Neural cell (in vitro differentiated cells): ENCODE results near the gene C2CD3.

ENCODE experiments used
- EP300 ChIP-seq: fragments of 450-650 bp; conservative IDR thresholded peaks from 2 replicates; pipeline ENCODE4 v1.6.1; 2014; ENCODE audit warnings: antibody characterized with exemption, mild to moderate bottlenecking, moderate library complexity; ENCODE audit not compliant: poor library complexity, severe bottlenecking
- EZH2 ChIP-seq: fragments of 200-600, 300-800 bp; shearing (Covaris generic), sonication (generic); IDR thresholded peaks from 2 replicates; pipeline ENCODE4 v1.6.1; 2014; ENCODE audit warnings: antibody characterized with exemption, low read length, borderline replicate concordance, mild to moderate bottlenecking; ENCODE audit not compliant: insufficient read depth, poor library complexity, severe bottlenecking
- MXI1 ChIP-seq: fragments of 450-650 bp; conservative IDR thresholded peaks from 2 replicates; pipeline ENCODE4 v1.6.1; 2014; ENCODE audit warnings: antibody characterized with exemption, mild to moderate bottlenecking; ENCODE audit not compliant: poor library complexity, severe bottlenecking
- POLR2AphosphoS5 ChIP-seq: IDR thresholded peaks from 2 replicates; pipeline ENCODE4 v1.6.1; 2012
- RAD21 ChIP-seq: fragments of 450-650 bp; conservative IDR thresholded peaks from 2 replicates; pipeline ENCODE4 v1.6.1; 2014; ENCODE audit warnings: antibody characterized with exemption, mild to moderate bottlenecking, moderate library complexity
- TAF1 ChIP-seq: IDR thresholded peaks from 2 replicates; pipeline ENCODE4 v1.6.1; 2012; ENCODE audit warnings: low read depth
- TF ChIP-seq, protein P1 (sequence below): fragments of 450-650 bp; IDR thresholded peaks from 2 replicates; pipeline ENCODE4 v1.5.1; 2014; ENCODE audit warnings: antibody characterized with exemption, mild to moderate bottlenecking, moderate library complexity; ENCODE audit not compliant: poor library complexity, severe bottlenecking
- TF ChIP-seq, protein P2 (sequence below): IDR thresholded peaks from 2 replicates; pipeline ENCODE4 v1.6.1; 2012; ENCODE audit warnings: borderline replicate concordance

DNA sequence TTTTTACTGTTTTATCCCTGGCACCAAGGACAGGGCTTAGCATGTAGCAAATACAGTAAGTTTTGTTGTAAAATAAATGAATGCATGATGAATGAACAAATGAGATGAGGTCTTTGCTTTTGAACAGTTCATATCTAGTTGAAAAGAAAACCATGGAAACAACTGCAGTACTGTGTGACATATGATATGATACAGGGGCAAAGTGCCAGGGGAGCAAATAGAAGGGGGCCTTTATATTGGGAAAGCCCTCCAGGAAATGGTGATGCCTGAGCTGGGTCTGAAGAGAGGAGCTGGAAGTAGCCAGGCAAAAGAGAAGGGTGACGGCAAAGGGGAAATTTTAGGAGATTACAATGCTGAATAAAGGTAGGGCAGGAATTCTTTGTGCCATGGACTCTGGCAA lies 98.1 kb downstream of the C2CD3 start:
- no peak for TF ChIP-seq MXI1
- TF ChIP-seq, protein P1, sequence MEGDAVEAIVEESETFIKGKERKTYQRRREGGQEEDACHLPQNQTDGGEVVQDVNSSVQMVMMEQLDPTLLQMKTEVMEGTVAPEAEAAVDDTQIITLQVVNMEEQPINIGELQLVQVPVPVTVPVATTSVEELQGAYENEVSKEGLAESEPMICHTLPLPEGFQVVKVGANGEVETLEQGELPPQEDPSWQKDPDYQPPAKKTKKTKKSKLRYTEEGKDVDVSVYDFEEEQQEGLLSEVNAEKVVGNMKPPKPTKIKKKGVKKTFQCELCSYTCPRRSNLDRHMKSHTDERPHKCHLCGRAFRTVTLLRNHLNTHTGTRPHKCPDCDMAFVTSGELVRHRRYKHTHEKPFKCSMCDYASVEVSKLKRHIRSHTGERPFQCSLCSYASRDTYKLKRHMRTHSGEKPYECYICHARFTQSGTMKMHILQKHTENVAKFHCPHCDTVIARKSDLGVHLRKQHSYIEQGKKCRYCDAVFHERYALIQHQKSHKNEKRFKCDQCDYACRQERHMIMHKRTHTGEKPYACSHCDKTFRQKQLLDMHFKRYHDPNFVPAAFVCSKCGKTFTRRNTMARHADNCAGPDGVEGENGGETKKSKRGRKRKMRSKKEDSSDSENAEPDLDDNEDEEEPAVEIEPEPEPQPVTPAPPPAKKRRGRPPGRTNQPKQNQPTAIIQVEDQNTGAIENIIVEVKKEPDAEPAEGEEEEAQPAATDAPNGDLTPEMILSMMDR: no peak
- TF ChIP-seq POLR2AphosphoS5: no peak
- no peak for TF ChIP-seq EZH2
- TF ChIP-seq, protein P2, sequence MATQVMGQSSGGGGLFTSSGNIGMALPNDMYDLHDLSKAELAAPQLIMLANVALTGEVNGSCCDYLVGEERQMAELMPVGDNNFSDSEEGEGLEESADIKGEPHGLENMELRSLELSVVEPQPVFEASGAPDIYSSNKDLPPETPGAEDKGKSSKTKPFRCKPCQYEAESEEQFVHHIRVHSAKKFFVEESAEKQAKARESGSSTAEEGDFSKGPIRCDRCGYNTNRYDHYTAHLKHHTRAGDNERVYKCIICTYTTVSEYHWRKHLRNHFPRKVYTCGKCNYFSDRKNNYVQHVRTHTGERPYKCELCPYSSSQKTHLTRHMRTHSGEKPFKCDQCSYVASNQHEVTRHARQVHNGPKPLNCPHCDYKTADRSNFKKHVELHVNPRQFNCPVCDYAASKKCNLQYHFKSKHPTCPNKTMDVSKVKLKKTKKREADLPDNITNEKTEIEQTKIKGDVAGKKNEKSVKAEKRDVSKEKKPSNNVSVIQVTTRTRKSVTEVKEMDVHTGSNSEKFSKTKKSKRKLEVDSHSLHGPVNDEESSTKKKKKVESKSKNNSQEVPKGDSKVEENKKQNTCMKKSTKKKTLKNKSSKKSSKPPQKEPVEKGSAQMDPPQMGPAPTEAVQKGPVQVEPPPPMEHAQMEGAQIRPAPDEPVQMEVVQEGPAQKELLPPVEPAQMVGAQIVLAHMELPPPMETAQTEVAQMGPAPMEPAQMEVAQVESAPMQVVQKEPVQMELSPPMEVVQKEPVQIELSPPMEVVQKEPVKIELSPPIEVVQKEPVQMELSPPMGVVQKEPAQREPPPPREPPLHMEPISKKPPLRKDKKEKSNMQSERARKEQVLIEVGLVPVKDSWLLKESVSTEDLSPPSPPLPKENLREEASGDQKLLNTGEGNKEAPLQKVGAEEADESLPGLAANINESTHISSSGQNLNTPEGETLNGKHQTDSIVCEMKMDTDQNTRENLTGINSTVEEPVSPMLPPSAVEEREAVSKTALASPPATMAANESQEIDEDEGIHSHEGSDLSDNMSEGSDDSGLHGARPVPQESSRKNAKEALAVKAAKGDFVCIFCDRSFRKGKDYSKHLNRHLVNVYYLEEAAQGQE: no peak
- no peak for TF ChIP-seq TAF1
- no peak for TF ChIP-seq EP300
- no peak for TF ChIP-seq RAD21
